22Rv1 (cell line): ENCODE data around the gene PRLH.

Source experiments
- ZFX ChIP-seq: fragments of 450-650 bp; IDR thresholded peaks from 2 replicates; pipeline ENCODE4 v1.6.1; 2017; ENCODE audit warnings: antibody characterized with exemption, borderline replicate concordance
- TF ChIP-seq, protein P1 (sequence below): fragments of 450-650 bp; IDR thresholded peaks from 2 replicates; pipeline ENCODE4 v1.5.1; 2017; ENCODE audit warnings: mild to moderate bottlenecking

DNA sequence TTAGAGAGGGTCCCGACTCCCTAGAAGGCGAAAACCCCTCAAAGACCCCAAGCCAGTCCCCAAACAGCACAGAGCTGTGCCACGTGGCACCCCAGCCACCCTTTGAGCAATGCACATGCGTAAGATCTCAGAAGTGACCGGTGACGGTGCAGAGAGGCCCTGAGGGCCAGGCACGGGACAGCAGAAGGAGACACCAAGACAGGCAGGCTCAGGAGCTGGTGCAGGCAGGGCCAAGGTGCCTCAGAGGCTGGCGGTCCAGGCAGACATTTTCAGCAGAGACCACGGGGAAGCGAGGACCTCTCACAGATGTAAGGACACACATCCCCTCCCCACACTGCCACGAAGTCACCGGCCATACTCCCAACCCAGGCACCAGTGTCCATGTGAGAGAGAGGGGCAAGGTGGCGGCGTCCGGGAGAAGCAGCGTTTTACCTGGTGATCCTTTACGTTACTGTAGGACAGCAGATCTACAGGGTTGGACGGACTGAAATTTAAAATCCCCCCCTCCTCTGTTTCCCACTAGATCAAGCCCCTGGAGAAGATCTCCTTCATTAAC is 26.1 kb downstream of the PRLH start:
- TF ChIP-seq, protein P1, sequence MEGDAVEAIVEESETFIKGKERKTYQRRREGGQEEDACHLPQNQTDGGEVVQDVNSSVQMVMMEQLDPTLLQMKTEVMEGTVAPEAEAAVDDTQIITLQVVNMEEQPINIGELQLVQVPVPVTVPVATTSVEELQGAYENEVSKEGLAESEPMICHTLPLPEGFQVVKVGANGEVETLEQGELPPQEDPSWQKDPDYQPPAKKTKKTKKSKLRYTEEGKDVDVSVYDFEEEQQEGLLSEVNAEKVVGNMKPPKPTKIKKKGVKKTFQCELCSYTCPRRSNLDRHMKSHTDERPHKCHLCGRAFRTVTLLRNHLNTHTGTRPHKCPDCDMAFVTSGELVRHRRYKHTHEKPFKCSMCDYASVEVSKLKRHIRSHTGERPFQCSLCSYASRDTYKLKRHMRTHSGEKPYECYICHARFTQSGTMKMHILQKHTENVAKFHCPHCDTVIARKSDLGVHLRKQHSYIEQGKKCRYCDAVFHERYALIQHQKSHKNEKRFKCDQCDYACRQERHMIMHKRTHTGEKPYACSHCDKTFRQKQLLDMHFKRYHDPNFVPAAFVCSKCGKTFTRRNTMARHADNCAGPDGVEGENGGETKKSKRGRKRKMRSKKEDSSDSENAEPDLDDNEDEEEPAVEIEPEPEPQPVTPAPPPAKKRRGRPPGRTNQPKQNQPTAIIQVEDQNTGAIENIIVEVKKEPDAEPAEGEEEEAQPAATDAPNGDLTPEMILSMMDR, result no peak
- TF ChIP-seq ZFX, result no peak
